Measurements from ENCODE around the gene SLC11A1. TPM values are rescaled to one million over a fixed set of nuclear protein-coding genes. Genes with fewer than 3 reads are reported as not detected.
A peak's percentile ranks its signal among the peaks of the same experiment; 100 is the strongest.

The SLC11A1 gene
- total RNA-seq, 2 experiments from 2014 or later, result 0.13 to 0.23 TPM

GRCh38 chr2:218405746-218406208 lies 23.7 kb downstream of the SLC11A1 start:
- peaks cover 6% of the 10 kb centered on the region for H3K27me3 Mint-ChIP-seq
- no peaks in the 10 kb centered on the region for H3K9me3 Mint-ChIP-seq
- peak overlapping the region; percentile 66 for H3K27ac Mint-ChIP-seq
- H3K36me3 Mint-ChIP-seq (ENCODE audit: low read depth), result peaks cover 24% of the 10 kb centered on the region
- no peak for TF ChIP-seq CTCF (IDR thresholded peaks at IDR 0.05)
- ATAC-seq (peak; percentile 38), DNase-seq (peak; percentile 69)
- peak overlapping the region; percentile 66 for H3K4me3 Mint-ChIP-seq
- H3K4me1 Mint-ChIP-seq (ENCODE audit: low read depth), result peaks cover 44% of the 10 kb centered on the region
- CTCF ChIA-PET, result interaction anchor here (1.1 to 1.5 kb wide), 3 partner anchors 10 to 134 kb away, joined by 3 read pairs; no protein-coding TSS in a partner anchor
- POLR2A ChIA-PET, result interaction anchor here (0.5 to 3.1 kb wide), 5 partner anchors 9 to 1491 kb away, joined by 3 to 21 read pairs (median 4); no protein-coding TSS in a partner anchor
- intact Hi-C loops (cut with micrococcal nuclease), result loop anchor here (10.0 kb wide), 1 partner anchor 59 kb away; no protein-coding TSS in a partner anchor

- POLR2A ChIA-PET, result interaction anchor here (0.5 to 3.1 kb wide), 6 partner anchors 10 to 1491 kb away, joined by 3 to 21 read pairs (median 4); no protein-coding TSS in a partner anchor
- Mint-ChIP-seq H3K36me3 (ENCODE audit: low read depth) (peaks cover 21% of the 10 kb centered on the region), H3K9me3 (no peaks in the 10 kb centered on the region)
Measured at GRCh38 chr2:218406209-218406948, 24.3 kb downstream of the SLC11A1 start.

GRCh38 chr2:218406949-218407618 lies 25.0 kb downstream of the SLC11A1 start:
- Mint-ChIP-seq H3K27me3 (peaks cover 6% of the 10 kb centered on the region), H3K4me1 (ENCODE audit: low read depth) (peaks cover 39% of the 10 kb centered on the region), H3K36me3 (ENCODE audit: low read depth) (peaks cover 16% of the 10 kb centered on the region), H3K4me3 (peak overlapping the region; percentile 65), H3K27ac (peak overlapping the region; percentile 72), H3K9me3 (no peaks in the 10 kb centered on the region)
- ChIA-PET CTCF (interaction anchor here (0.6 to 1.2 kb wide), 2 partner anchors 122 to 201 kb away, joined by 3 read pairs; partner anchors contain the start of gene PLCD4), POLR2A (interaction anchor here (1.2 to 3.1 kb wide), 5 partner anchors 10 to 188 kb away, joined by 3 to 21 read pairs (median 4); no protein-coding TSS in a partner anchor)
- peak; percentile 80 for DNase-seq
- ATAC-seq, result peak; percentile 13
- peak; percentile 4 for TF ChIP-seq CTCF (IDR thresholded peaks at IDR 0.05)
- intact Hi-C loops (cut with micrococcal nuclease), result loop anchor here (10.0 kb wide), 1 partner anchor 58 kb away; no protein-coding TSS in a partner anchor

More at GRCh38 chr2:218406209-218406948, 24.3 kb downstream of the SLC11A1 start:
- intact Hi-C loops (cut with micrococcal nuclease), result loop anchor here (10.0 kb wide), 1 partner anchor 58 kb away; no protein-coding TSS in a partner anchor
- H3K27me3 Mint-ChIP-seq, result peaks cover 6% of the 10 kb centered on the region
- DNase-seq (peak; percentile 97), ATAC-seq (peak; percentile 86)
- TF ChIP-seq CTCF (IDR thresholded peaks at IDR 0.05), result peak; percentile 65
- H3K27ac Mint-ChIP-seq, result peak overlapping the region; percentile 72
- CTCF ChIA-PET, result interaction anchor here (1.1 kb wide), 1 partner anchor 10 kb away, joined by 3 read pairs; no protein-coding TSS in a partner anchor
- peak overlapping the region; percentile 66 for H3K4me3 Mint-ChIP-seq
- H3K4me1 Mint-ChIP-seq (ENCODE audit: low read depth), result peaks cover 44% of the 10 kb centered on the region

GRCh38 chr2:218407717-218408116 lies 25.6 kb downstream of the SLC11A1 start:
- Mint-ChIP-seq H3K36me3 (ENCODE audit: low read depth) (peaks cover 16% of the 10 kb centered on the region), H3K4me1 (ENCODE audit: low read depth) (peaks cover 39% of the 10 kb centered on the region), H3K4me3 (no peak overlapping the region), H3K27ac (no peak overlapping the region), H3K27me3 (peaks cover 6% of the 10 kb centered on the region), H3K9me3 (no peaks in the 10 kb centered on the region)
- ATAC-seq (no peak), DNase-seq (no peak)
- ChIA-PET POLR2A (interaction anchor here (0.6 to 1.4 kb wide), 2 partner anchors 27 to 116 kb away, joined by 3 read pairs; no protein-coding TSS in a partner anchor), CTCF (interaction anchor here (1.2 kb wide), 1 partner anchor 200 kb away, joined by 3 read pairs; the partner anchor contains the start of gene PLCD4)
- no peak for TF ChIP-seq CTCF (IDR thresholded peaks at IDR 0.05)
- intact Hi-C loops (cut with micrococcal nuclease), result loop anchor here (10.0 kb wide), 1 partner anchor 57 kb away; no protein-coding TSS in a partner anchor

Data from activated CD8-positive, alpha-beta T cell treated with anti-CD3 and anti-CD28 coated beads for 36 hours (primary cell).